CD4-positive, alpha-beta memory T cell (primary cell): ENCODE data around the gene KRT3. TPM values are rescaled to one million over a fixed set of nuclear protein-coding genes. Genes with fewer than 3 reads are reported as not detected.
A peak's percentile ranks its signal among the peaks of the same experiment; 100 is the strongest.
"Not testable (repeated sequence)": the region's sequence is repeated elsewhere in the genome, so short reads cannot be mapped to it uniquely, and the experiment has no call there.

Experiments used
- CTCF ChIA-PET: fragments of 350-600 bp; sonication (Branson Sonifier 250); formaldehyde crosslinking; loops from one replicate; lab custom pipeline; 2021; ENCODE audit warnings: inconsistent platforms; ENCODE audit not compliant: partially characterized antibody; lab: Charles Lee
- POLR2A ChIA-PET: fragments of 350-600 bp; sonication (Branson Sonifier 250); formaldehyde crosslinking; loops from one replicate; lab custom pipeline; 2021; ENCODE audit not compliant: partially characterized antibody; lab: Charles Lee
- DNase-seq, 5 donors: peaks; one replicate each; pipeline versions ENCODE4 v3.0.0 to v3.0.0-alpha.2; 2020 to 2022; ENCODE audit warnings: mixed read lengths in 1 of 5
- H3K27ac ChIP-seq: one replicate; pipeline ENCODE4 v1.7.0; 2013; ENCODE audit warnings: low read depth, low read length
- H3K27me3 ChIP-seq: 2 replicates; pipeline ENCODE4 v1.7.0; 2013; ENCODE audit warnings: mild to moderate bottlenecking, low read length, moderate library complexity; ENCODE audit not compliant: insufficient read depth
- H3K36me3 ChIP-seq: 2 replicates; pipeline ENCODE4 v1.7.0; 2013; ENCODE audit warnings: mild to moderate bottlenecking, low read length, moderate library complexity; ENCODE audit not compliant: insufficient read depth
- H3K4me1 ChIP-seq: 2 replicates; pipeline ENCODE4 v1.7.0; 2013; ENCODE audit warnings: mild to moderate bottlenecking, low read length, moderate library complexity; ENCODE audit not compliant: insufficient read depth
- H3K4me3 ChIP-seq, 2 donors: one replicate each; pipeline ENCODE4 v1.7.0; 2013; ENCODE audit warnings: low read length in 2 of 2, mild to moderate bottlenecking in 1 of 2
- H3K9me3 ChIP-seq, 2 donors: one replicate each; pipeline ENCODE4 v1.7.0; 2013; ENCODE audit warnings: low read length in 2 of 2, control low read depth in 1 of 2; ENCODE audit not compliant: control insufficient read depth in 1 of 2
- H3K27ac Mint-ChIP-seq, 7 donors: one replicate each; pipeline ENCODE4 v1.8.0; 2020 to 2021; ENCODE audit warnings: mixed read lengths in 7 of 7, mild to moderate bottlenecking in 6 of 7, inconsistent platforms in 3 of 7, moderate library complexity in 3 of 7
- H3K27me3 Mint-ChIP-seq, 2 donors: one replicate each; pipeline ENCODE4 v1.8.0; 2020 to 2021; ENCODE audit warnings: mixed read lengths in 2 of 2
- H3K36me3 Mint-ChIP-seq, 2 donors: one replicate each; pipeline ENCODE4 v1.8.0; 2020 to 2021; ENCODE audit warnings: mixed read lengths in 2 of 2, inconsistent platforms in 1 of 2, mild to moderate bottlenecking in 1 of 2
- H3K4me1 Mint-ChIP-seq, 4 donors: one replicate each; pipeline ENCODE4 v1.8.0; 2020 to 2021; ENCODE audit warnings: mixed read lengths in 4 of 4, mild to moderate bottlenecking in 1 of 4
- H3K4me3 Mint-ChIP-seq, 8 donors: one replicate each; pipeline ENCODE4 v1.8.0; 2020 to 2021; ENCODE audit warnings: mixed read lengths in 8 of 8, mild to moderate bottlenecking in 7 of 8, moderate library complexity in 6 of 8, inconsistent platforms in 3 of 8
- H3K9me3 Mint-ChIP-seq, 8 donors: one replicate each; pipeline ENCODE4 v1.8.0; 2020 to 2021; ENCODE audit warnings: mixed read lengths in 8 of 8, mild to moderate bottlenecking in 5 of 8, inconsistent platforms in 3 of 8, moderate library complexity in 1 of 8
- intact Hi-C: fragments of 100-400 bp; cut with micrococcal nuclease; formaldehyde crosslinking; loops from one replicate; pipeline ENCODE4 v1.15.1; 2023
- polyA plus RNA-seq, 2 donors: library from polyadenylated mRNA; unstranded; fragments of 300-500 nt; fragmentation: Illumina TruSeq; gene quantifications; one replicate each; pipeline ENCODE4 v1.2.3, GENCODE V29; 2021
- total RNA-seq, 2 experiments: library from RNA; stranded (reverse); gene quantifications; one replicate each; pipeline ENCODE4 v1.2.3, GENCODE V29; 2021

KRT3 gene
- total and polyA plus RNA-seq, 4 experiments from 2014 or later: not detected

- peaks cover 0 to 1% (median under 1%) of the 10 kb centered on the region in 4 donors for H3K4me1 Mint-ChIP-seq
- DNase-seq: no peak
- Histone ChIP-seq H3K4me3 (no peak overlapping the region), H3K36me3 (no peaks in the 10 kb centered on the region), H3K27ac (no peak overlapping the region), H3K9me3 (no peaks in the 10 kb centered on the region), H3K4me1 (no peaks in the 10 kb centered on the region), H3K27me3 (no peaks in the 10 kb centered on the region)
- H3K27me3 Mint-ChIP-seq: peaks cover 3 to 10% of the 10 kb centered on the region in 2 donors
- intact Hi-C loops: no loop called here
- ChIA-PET POLR2A (no interaction called here), CTCF (no interaction called here)
- H3K4me3 Mint-ChIP-seq: no peak overlapping the region
- H3K27ac Mint-ChIP-seq: no peak overlapping the region
- H3K9me3 Mint-ChIP-seq: peaks cover 0 to 4% (median under 1%) of the 10 kb centered on the region in 8 donors
- H3K36me3 Mint-ChIP-seq: no peaks in the 10 kb centered on the region
These were observed 41.8 kb downstream of the KRT3 start for GRCh38 chr12:52754135-52754534.

- Histone ChIP-seq H3K27me3 (no peaks in the 10 kb centered on the region), H3K4me3 (no peak overlapping the region), H3K27ac (no peak overlapping the region), H3K9me3 (no peaks in the 10 kb centered on the region), H3K4me1 (no peaks in the 10 kb centered on the region), H3K36me3 (no peaks in the 10 kb centered on the region)
- no peak overlapping the region for H3K4me3 Mint-ChIP-seq
- H3K9me3 Mint-ChIP-seq: no peaks in the 10 kb centered on the region
- intact Hi-C loops: no loop called here
- no peak overlapping the region for H3K27ac Mint-ChIP-seq
- H3K36me3 Mint-ChIP-seq: no peaks in the 10 kb centered on the region
- H3K4me1 Mint-ChIP-seq: peaks cover 3 to 7% (median 5%) of the 10 kb centered on the region in 4 donors
- no peak for DNase-seq
- CTCF ChIA-PET: no interaction called here
- peaks cover 3 to 10% of the 10 kb centered on the region in 2 donors for H3K27me3 Mint-ChIP-seq
- POLR2A ChIA-PET: no interaction called here
These were observed 42.6 kb downstream of the KRT3 start for GRCh38 chr12:52753283-52753682.

GRCh38 chr12:52752516-52752915 is 43.4 kb downstream of the KRT3 start:
- ChIA-PET CTCF (no interaction called here), POLR2A (no interaction called here)
- peaks cover 3 to 10% of the 10 kb centered on the region in 2 donors for H3K27me3 Mint-ChIP-seq
- Histone ChIP-seq H3K27me3 (no peaks in the 10 kb centered on the region), H3K9me3 (no peaks in the 10 kb centered on the region), H3K4me3 (no peak overlapping the region), H3K36me3 (no peaks in the 10 kb centered on the region), H3K27ac (no peak overlapping the region), H3K4me1 (no peaks in the 10 kb centered on the region)
- no peaks in the 10 kb centered on the region for H3K9me3 Mint-ChIP-seq
- no peak overlapping the region for H3K27ac Mint-ChIP-seq
- H3K36me3 Mint-ChIP-seq: no peaks in the 10 kb centered on the region
- H3K4me3 Mint-ChIP-seq: peak overlapping the region in 1 of 8 donors; percentile 0
- no peak for DNase-seq
- intact Hi-C loops: no loop called here
- peaks cover 3 to 7% (median 5%) of the 10 kb centered on the region in 4 donors for H3K4me1 Mint-ChIP-seq

GRCh38 chr12:52751795-52752194 is 44.1 kb downstream of the KRT3 start:
- DNase-seq: no peak
- no peak overlapping the region for H3K4me3 Mint-ChIP-seq
- H3K9me3 Mint-ChIP-seq: no peaks in the 10 kb centered on the region
- no peaks in the 10 kb centered on the region for H3K36me3 Mint-ChIP-seq
- CTCF ChIA-PET: no interaction called here
- Histone ChIP-seq H3K4me3 (no peak overlapping the region), H3K4me1 (no peaks in the 10 kb centered on the region), H3K27me3 (no peaks in the 10 kb centered on the region), H3K9me3 (no peaks in the 10 kb centered on the region), H3K36me3 (no peaks in the 10 kb centered on the region), H3K27ac (no peak overlapping the region)
- peaks cover 5 to 10% of the 10 kb centered on the region in 2 donors for H3K27me3 Mint-ChIP-seq
- peaks cover 3 to 7% (median 5%) of the 10 kb centered on the region in 4 donors for H3K4me1 Mint-ChIP-seq
- POLR2A ChIA-PET: no interaction called here
- intact Hi-C loops: no loop called here
- no peak overlapping the region for H3K27ac Mint-ChIP-seq

- peaks cover 5 to 13% of the 10 kb centered on the region in 2 donors for H3K27me3 Mint-ChIP-seq
- CTCF ChIA-PET, intact Hi-C loops, H3K4me3 Mint-ChIP-seq, H3K4me1 ChIP-seq, H3K27ac ChIP-seq, H3K4me3 ChIP-seq, H3K4me1 Mint-ChIP-seq, DNase-seq, H3K36me3 ChIP-seq, H3K36me3 Mint-ChIP-seq, H3K27ac Mint-ChIP-seq, H3K9me3 ChIP-seq, H3K9me3 Mint-ChIP-seq, POLR2A ChIA-PET, H3K27me3 ChIP-seq: not testable (repeated sequence)
These were observed 45.4 kb downstream of the KRT3 start for GRCh38 chr12:52750532-52750931.

GRCh38 chr12:52749827-52750226 is 46.1 kb downstream of the KRT3 start:
- no peak overlapping the region for H3K27ac ChIP-seq
- no peak for DNase-seq
- no peaks in the 10 kb centered on the region for H3K27me3 ChIP-seq
- Mint-ChIP-seq H3K36me3 (no peaks in the 10 kb centered on the region), H3K9me3 (no peaks in the 10 kb centered on the region), H3K4me3 (no peak overlapping the region), H3K4me1 (peaks cover 3 to 7% (median 5%) of the 10 kb centered on the region in 4 donors), H3K27ac (no peak overlapping the region), H3K27me3 (peaks cover 4 to 12% of the 10 kb centered on the region in 2 donors)
- H3K36me3 ChIP-seq: no peaks in the 10 kb centered on the region
- ChIA-PET CTCF (no interaction called here), POLR2A (no interaction called here)
- H3K4me3 ChIP-seq: no peak overlapping the region
- H3K4me1 ChIP-seq: no peaks in the 10 kb centered on the region
- intact Hi-C loops: no loop called here
- no peaks in the 10 kb centered on the region for H3K9me3 ChIP-seq

GRCh38 chr12:52748578-52748977 is 47.3 kb downstream of the KRT3 start:
- POLR2A ChIA-PET: no interaction called here

GRCh38 chr12:52745554-52745953 is 50.4 kb downstream of the KRT3 start:
- Mint-ChIP-seq H3K27ac (no peak overlapping the region), H3K27me3 (peaks cover 10 to 16% of the 10 kb centered on the region in 2 donors), H3K36me3 (no peaks in the 10 kb centered on the region), H3K9me3 (peaks cover 0 to 2% (median 0%) of the 10 kb centered on the region in 8 donors), H3K4me1 (peaks cover 3 to 7% (median 5%) of the 10 kb centered on the region in 4 donors), H3K4me3 (no peak overlapping the region)
- no peak for DNase-seq
- no peaks in the 10 kb centered on the region for H3K36me3 ChIP-seq
- no peaks in the 10 kb centered on the region for H3K27me3 ChIP-seq
- no peak overlapping the region for H3K4me3 ChIP-seq
- ChIA-PET POLR2A (no interaction called here), CTCF (interaction anchor here (1.3 kb wide), 1 partner anchor 235 kb away, joined by 5 read pairs; no protein-coding TSS in a partner anchor)
- H3K27ac ChIP-seq: no peak overlapping the region
- intact Hi-C loops: no loop called here
- H3K9me3 ChIP-seq: no peaks in the 10 kb centered on the region
- no peaks in the 10 kb centered on the region for H3K4me1 ChIP-seq

More at GRCh38 chr12:52748578-52748977, 47.3 kb downstream of the KRT3 start:
- Mint-ChIP-seq H3K27me3 (peaks cover 4 to 12% of the 10 kb centered on the region in 2 donors), H3K27ac (no peak overlapping the region), H3K36me3 (no peaks in the 10 kb centered on the region), H3K9me3 (no peaks in the 10 kb centered on the region), H3K4me1 (peaks cover 3 to 7% (median 5%) of the 10 kb centered on the region in 4 donors), H3K4me3 (no peak overlapping the region)
- Histone ChIP-seq H3K4me1 (no peaks in the 10 kb centered on the region), H3K27ac (no peak overlapping the region), H3K36me3 (no peaks in the 10 kb centered on the region), H3K9me3 (no peaks in the 10 kb centered on the region), H3K27me3 (no peaks in the 10 kb centered on the region), H3K4me3 (no peak overlapping the region)
- DNase-seq: no peak
- intact Hi-C loops: no loop called here
- CTCF ChIA-PET: no interaction called here
